AG10803 (cell line): Measurements from ENCODE around the gene DISC1.

ENCODE experiments used
- DNase-seq: peaks from one replicate; pipeline ENCODE4 v3.0.0; 2010; ENCODE audit warnings: low read depth
- H3K4me3 ChIP-seq: 2 replicates; pipeline ENCODE4 v1.5.1; 2011; ENCODE audit warnings: mild to moderate bottlenecking, low read length, control low read depth
- TF ChIP-seq, protein P1 (sequence below): conservative IDR thresholded peaks from 2 replicates; pipeline ENCODE4 v1.5.1; 2011; ENCODE audit warnings: mild to moderate bottlenecking, low read length, control low read depth, inconsistent platforms

The DISC1 gene

DNA sequence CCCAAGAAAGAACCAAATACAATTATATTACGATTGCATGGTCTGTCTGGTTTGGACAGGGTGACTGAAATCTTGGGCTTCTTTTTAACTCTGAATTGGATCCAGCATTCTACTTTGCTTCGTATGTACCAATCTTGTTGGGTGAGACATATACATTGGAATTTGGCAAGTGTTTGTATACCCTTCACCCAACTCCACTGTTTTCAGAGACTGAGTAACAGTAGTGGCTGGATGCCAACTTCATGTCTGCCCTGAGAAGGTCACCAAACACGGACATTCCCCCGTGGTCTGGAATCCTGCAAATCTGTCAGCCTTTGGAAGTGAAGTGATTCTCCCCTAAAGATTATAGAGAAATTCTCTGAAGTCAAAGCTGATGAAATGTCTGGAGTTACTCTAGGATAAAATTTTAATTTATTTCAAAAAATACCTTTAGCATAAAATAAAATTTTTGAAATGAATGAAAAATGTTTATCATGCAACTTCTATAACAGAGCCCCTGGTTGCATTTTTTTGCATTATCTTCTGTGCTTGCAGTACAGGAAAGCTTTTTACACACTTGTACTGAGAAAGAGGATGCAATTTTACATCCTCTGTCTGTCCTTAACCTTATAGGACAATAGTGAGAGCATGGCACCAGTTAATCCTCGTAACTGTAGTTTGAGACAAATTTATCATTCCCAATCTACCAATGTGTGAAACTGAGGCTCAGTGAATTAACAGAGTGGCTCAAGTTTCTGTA lies 201.8 kb downstream of the DISC1 start:
- DNase-seq = peak; percentile 98
- H3K4me3 ChIP-seq = no peak overlapping the region
- TF ChIP-seq, protein P1, sequence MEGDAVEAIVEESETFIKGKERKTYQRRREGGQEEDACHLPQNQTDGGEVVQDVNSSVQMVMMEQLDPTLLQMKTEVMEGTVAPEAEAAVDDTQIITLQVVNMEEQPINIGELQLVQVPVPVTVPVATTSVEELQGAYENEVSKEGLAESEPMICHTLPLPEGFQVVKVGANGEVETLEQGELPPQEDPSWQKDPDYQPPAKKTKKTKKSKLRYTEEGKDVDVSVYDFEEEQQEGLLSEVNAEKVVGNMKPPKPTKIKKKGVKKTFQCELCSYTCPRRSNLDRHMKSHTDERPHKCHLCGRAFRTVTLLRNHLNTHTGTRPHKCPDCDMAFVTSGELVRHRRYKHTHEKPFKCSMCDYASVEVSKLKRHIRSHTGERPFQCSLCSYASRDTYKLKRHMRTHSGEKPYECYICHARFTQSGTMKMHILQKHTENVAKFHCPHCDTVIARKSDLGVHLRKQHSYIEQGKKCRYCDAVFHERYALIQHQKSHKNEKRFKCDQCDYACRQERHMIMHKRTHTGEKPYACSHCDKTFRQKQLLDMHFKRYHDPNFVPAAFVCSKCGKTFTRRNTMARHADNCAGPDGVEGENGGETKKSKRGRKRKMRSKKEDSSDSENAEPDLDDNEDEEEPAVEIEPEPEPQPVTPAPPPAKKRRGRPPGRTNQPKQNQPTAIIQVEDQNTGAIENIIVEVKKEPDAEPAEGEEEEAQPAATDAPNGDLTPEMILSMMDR = no peak

DNA sequence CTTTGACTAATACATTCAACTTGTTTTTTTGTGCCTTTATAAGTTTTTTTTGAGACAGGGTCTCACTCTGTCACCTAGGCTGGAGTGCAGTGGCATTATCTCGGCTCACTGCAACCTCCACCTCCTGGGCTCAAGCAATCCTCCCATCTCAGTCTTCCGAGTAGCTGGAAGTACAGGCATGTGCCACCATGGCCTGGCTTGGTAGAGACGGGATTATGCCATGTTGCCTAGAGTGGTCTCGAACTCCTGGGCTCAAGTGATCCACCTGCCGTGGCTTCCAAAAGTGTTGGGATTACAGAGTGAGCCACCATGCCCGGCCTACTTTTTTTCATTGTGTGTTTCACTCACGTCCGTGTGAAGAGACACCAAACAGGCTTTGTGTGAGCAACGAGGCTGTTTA lies 202.7 kb downstream of the DISC1 start:
- no peak overlapping the region for H3K4me3 ChIP-seq
- no peak for DNase-seq
- TF ChIP-seq, protein P1 = no peak

GRCh38 chr1:231836227-231836893 lies 209.8 kb downstream of the DISC1 start:
- DNase-seq = no peak
- H3K4me3 ChIP-seq = no peak overlapping the region

DNA sequence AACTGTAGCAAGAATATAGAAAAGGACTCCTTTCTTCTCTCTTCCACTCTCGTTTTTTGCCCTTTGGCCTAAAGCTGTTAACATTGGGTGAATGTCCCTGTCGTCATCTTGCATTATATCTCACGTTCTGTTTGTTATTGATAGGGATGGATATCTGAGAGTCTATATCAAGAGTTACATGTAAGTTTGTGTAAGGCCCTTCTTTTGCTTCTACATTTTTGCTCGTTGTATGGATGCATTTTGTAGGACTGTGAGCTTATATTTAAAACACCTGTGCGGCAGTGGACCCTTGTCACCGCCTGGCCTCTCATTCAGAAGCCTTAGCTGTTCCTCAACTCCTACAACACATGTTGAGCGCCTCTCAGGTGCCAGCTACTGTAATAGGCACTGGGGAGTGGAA lies 211.9 kb downstream of the DISC1 start:
- TF ChIP-seq, protein P1 = no peak
- no peak overlapping the region for H3K4me3 ChIP-seq
- no peak for DNase-seq

More at GRCh38 chr1:231836227-231836893, 209.8 kb downstream of the DISC1 start:
- TF ChIP-seq, protein P1 = no peak

GRCh38 chr1:231839999-231840398 lies 213.4 kb downstream of the DISC1 start:
- TF ChIP-seq, protein P1 = no peak
- no peak for DNase-seq
- H3K4me3 ChIP-seq = no peak overlapping the region

GRCh38 chr1:231841616-231842344 lies 215.2 kb downstream of the DISC1 start:
- H3K4me3 ChIP-seq = no peak overlapping the region
- peak; percentile 87 for DNase-seq
- TF ChIP-seq, protein P1 = no peak

DNA sequence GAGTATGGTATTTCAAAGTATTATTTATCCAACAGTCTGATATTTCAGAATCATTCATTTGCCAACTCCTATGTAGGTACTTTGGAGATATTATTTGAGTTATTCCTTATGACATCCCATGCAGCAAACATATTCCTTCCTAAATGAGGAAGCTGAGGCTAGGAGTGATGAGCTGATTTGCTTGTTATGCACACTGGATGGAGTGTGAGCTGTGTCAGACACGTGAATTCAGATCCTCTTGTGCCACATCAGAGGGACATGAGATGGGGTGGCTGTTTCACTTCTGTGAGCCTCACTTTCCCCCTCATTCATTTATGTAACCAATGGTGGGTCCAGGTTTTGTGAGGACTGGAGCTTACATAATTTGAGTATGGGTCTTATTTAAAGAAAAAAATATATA lies 215.9 kb downstream of the DISC1 start:
- TF ChIP-seq, protein P1 = no peak
- H3K4me3 ChIP-seq = no peak overlapping the region
- DNase-seq = no peak
